DMS153 (cell line): ENCODE data around the gene LOXL1.

Experiments
- DNase-seq: peaks from one replicate; lab custom pipeline; 2025; lab: John Stamatoyannopoulos, UW

The LOXL1 gene

GRCh38 chr15:73926219-73927002 is at the start of gene LOXL1:
LOXL1 (plus strand) TSS chr15:73926462; CDS start chr15:73926784, 322 bp downstream.
- no peak for DNase-seq

DNA sequence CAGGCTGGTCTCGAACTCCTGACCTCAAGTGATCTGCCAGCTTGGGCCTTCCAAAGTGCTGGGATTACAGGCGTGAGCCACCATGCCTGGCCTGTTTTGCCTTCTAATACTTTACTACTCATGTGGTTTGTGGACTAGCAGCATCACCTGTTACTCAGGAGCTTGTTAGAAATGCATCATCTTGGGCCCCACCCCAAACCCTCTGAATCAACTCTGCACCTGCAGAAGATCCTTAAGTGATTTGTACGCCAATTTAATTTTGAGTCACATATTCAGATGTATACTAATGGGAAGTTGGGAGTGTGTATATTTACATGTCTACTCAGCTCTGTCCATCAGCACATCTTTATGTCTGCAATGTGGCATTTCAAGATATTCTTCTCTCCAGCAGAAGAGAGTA is 46.8 kb upstream of the LOXL1 start:
- no peak for DNase-seq

DNA sequence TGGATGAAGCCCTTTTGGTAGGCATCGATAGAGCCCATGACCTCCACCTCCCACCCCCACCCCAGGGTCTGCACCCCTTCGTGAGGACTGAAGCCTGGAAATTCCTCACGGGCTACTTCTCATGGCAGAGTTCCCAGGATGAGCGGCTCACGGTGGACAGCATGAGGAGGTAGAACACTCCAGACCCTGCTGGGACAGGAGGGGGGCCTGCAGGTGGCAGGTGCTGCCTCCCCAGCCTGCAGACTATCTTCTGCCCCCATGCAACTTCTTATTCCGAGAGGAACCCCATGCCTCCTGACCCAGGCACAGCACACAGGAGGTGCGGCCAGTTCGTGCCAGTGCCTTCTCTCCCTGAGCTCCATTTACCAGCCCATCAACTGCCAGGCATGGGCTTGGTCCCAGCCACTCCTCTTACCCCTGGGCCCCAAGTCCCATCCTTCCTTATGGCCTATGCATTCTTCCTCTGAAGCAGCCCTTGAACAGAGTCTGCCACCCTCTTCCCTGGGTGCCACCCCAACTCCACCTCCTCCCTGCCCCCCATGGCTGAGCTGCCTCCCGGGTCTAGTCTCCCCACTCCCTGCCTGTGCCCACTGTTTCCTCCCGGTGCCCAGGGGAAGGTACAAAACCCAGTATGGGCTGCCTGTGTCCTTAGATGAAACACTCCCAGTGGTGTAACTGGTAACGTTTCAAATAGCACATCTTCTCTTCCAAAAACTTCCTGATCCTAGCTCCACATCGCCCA is 44.5 kb upstream of the LOXL1 start:
- DNase-seq, result no peak

DNA sequence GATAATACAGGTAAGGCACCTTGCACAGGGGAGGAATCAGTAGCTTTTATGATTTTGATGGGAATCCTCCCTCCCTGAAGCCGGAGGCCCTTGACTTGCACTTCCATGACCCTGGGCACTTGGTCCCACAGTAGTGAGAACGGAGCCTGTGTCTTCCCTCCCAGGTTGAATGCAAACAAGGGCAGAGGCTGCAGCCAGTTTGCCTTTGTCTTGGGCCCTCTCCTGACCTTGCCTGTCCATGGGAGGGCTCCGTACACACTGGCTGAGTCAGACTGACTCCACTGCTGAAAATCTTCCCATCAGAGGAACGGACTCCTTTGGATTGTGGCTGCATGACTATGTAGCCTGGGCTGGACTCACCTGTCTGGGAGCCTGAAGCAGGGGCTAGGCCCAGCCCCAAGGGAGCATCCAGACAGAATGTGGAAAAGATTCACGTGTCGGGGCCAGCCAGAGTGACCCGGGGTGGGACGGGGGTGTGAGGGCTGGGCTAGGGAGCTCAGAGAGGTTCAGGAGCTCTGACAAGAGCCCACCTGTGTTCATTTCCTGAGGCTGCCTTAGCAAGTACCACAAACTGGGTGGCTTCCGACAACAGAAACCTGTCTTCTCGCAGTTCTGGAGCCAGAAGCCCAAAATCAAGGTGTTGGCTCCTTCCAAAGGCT is 43.4 kb upstream of the LOXL1 start:
- no peak for DNase-seq

DNA sequence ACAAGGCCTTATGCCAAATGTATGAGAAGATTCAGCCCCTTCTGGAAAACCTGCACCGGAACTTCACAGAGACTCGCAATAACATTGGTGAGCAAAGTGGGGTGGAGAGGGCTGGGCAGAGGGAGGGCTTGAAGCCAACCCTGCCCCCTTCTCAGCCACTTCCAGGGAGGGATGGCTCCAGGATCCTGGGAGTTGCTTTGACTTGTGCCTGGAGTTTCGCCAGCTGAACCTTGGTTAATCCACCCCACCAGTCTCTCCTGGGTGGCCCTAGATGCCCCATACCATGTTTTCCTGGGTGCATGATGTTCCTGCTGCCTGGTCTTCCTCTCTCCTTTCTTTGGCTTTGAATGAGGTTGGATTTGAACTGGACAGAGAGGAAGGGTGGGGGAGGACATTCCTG is 42.1 kb upstream of the LOXL1 start:
- DNase-seq, result no peak

DNA sequence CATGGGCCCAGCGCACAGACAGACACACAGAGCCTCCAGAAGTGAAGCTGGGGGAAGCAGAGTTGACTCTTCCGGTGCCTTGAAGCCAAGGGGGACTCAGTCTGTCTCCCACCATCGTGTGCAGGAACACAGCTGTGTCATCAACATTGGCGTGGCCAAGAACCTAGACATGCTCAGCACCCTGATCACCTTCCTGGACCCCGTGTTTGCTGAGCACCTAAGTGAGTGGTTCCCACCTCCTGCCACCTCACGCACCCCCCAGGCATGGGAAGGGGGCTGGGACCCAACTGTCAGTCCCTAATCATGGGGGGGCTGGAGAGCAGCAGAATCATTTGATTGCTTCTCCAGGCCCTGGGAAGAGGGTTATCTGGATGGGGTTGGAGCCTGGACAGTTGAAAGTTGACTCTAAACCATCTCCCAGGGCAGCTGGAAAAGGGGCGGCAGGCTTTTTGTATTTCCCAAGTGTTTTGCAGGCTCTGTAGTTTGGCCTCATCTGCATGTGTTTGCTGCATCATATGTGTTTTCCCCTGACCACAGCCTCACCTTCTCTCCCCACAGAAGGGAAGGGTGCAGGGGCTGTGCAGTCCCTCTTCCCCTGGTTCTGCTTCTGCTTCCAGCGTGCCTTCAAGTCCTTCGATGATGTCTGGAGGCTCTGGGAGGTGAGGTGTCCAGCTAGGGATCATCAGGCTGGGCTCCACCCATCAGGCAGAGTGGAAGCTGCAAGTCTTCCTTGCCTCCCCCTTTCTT is 40.1 kb upstream of the LOXL1 start:
- no peak for DNase-seq

- DNase-seq, result no peak
Measured at GRCh38 chr15:73886717-73887345, 39.4 kb upstream of the LOXL1 start.

GRCh38 chr15:73887481-73887880 is 38.8 kb upstream of the LOXL1 start:
- DNase-seq, result no peak

DNA sequence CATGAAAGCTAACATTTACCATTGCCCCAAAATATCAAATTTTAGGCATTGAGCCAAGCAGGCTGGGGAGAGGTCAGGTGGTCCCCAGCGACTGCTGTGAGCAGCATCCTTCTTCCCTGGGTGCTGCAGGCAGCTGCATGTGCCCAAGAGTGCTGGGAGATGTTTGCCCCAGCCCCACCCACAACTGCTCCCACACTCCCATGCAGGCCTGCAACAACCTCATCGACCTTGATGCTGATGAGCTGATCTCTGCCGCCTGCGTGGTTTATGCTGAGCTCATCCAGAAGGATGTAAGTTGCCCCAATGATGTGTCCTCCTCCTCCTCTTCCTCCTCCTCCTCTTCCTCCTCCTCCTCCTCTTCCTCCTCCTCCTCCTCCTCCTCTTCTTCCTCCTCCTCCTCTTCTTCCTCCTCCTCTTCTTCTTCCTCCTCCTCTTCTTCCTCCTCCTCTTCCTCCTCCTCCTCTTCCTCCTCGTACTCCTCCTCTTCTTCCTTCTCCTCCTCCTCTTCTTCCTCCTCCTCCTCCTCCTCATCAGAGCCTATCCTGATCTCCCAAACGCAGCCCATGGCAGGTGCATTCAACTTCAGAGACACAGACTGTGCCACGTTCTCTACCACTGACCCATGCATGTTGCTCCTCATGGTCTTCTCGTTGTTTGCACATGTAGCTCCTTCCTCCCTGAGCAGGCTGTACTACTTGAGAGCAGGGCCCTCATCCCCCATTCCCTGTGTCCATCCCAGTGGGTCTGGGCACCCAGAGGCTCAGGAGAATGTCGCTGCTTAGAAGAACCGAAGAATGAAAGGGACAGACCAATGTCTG is 37.8 kb upstream of the LOXL1 start:
- DNase-seq, result no peak

- DNase-seq, result no peak
Measured at GRCh38 chr15:73889053-73889761, 37.1 kb upstream of the LOXL1 start.

DNA sequence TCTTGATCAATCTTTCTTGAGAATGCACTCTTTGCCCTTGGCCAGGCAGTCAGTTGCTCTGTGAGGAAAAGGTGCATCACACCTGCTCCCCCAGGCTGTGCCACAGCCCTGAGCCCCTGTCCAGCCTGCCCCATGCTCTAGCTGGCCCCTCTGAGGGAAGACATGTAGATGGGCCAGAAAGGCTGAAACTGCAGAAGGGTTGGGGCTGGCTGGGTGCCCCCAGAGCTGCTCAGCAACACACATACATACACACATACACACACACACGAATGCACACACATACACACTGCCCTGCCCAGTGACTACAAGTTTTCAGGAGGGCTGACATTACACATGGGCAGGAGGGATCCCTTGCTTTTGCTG is 36.5 kb upstream of the LOXL1 start:
- DNase-seq, result no peak

DNA sequence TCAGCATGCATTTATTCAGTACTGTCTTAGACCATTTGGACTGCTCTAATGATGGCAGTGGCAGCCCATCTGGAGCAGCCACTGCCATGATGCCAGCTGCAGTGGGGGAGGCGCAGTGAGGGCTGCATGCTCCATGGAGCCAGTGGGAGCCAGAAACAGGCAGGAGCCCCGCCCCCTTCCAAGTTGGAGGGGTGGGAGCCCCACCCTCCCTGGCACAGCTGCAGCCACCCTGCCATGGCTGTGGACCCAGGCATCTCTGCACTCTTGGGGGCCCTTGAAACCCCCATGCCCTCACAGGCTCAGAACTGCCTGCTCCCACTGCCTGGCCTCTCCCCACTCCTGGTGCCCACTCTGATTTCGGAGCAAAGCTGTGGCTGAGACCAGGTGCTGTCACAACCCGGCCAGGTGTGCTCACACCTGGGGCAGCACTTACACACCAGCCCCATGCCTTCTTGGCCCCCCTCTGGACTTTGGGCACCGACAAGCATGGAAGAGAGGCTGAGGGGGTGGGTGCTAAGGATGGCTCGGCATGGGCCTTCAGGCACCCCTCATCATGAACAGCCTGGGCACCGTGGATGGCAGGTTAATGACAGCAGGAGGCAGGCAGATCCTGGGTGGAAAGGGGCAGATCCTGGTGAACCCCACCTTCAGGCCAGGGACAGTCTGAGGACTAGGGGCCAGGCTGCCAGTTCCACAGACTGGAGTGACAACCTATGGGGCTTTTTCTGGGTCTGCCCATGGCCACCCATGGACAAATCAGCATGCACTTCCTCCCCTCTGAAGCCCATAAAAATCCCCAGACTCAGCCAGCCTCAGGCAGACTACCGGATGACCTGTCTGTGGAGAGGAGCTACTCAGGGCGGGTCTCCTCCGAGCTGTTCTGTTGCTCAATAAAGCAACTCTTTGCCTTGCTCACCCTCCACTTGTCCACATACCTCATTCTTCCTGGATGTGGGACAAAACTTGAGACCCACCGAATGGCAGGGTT is 34.6 kb upstream of the LOXL1 start:
- DNase-seq, result no peak

- DNase-seq, result no peak
Measured at GRCh38 chr15:73892446-73893226, 33.6 kb upstream of the LOXL1 start.

DNA sequence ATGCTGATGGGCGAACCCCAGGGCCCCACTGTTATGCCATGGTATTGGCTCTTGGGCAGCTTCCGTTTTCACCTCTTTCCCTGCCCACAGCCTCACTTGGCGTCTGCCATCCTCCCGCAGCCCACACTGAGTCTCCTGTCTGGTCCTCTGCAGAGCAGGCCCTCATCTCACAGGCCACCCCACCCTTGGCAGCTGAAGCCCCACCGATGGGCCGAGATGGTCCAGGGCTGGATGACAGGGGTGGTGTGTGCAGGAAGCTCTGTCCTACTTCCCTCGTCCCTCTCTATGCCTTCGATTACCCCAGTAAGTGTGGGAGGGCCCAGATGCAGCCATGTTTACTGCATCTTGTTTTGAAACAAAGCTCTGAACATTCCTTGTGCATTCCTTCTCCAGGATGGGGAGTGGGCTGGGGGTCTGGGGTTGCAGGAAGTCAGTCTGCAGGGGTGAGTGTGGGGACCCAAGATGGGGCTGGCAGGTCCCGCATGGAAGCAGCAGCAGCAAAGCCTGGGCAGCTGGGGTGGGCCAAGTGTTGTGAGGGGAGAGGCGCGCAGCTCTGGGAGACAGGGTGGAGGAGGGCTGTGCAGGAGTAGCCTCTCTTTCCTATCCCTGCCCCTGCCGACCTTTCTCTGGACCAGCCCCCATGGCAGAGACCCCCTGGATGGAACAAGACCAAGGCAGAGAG is 32.0 kb upstream of the LOXL1 start:
- DNase-seq, result no peak

DNA sequence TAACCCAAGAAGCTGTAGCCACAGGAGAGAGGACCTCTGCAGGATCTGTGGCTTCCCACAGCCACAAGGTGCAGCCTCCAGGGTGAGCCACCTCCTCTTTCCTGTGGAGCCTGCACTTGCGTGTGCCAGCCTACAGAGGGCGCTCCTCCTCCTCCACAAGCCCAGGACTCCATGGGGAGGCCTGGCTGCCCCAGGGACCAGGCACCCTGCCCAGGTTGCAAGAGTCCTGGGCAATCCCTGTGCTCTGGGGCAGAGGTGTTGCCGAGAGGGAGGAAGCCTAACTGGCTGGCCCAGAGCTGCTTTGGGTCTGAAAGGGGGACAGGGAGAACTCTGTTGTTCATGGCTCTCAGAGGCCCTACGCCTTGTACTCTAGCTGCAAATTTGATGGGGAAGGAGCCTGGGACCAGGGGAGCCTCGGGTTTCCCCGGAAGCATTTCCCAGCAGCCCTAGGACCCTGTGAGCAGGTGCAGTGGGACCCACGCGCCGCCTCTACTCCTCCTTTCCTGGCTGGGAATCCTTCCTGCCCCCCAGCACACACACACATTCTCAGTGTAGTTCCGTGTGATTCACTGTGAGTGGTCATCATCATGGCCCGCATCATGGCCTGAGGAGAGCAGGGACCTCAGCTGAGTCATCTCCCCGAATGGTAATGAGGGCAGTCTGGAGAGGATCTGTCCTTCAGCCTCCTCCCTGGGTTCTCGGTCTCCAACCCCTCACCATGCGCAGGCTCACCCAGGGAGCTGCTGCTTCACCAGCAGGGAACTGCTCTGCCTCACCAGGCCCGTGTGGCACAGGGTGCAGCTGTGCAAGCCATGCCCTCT is 28.6 kb upstream of the LOXL1 start:
- DNase-seq, result no peak

DNA sequence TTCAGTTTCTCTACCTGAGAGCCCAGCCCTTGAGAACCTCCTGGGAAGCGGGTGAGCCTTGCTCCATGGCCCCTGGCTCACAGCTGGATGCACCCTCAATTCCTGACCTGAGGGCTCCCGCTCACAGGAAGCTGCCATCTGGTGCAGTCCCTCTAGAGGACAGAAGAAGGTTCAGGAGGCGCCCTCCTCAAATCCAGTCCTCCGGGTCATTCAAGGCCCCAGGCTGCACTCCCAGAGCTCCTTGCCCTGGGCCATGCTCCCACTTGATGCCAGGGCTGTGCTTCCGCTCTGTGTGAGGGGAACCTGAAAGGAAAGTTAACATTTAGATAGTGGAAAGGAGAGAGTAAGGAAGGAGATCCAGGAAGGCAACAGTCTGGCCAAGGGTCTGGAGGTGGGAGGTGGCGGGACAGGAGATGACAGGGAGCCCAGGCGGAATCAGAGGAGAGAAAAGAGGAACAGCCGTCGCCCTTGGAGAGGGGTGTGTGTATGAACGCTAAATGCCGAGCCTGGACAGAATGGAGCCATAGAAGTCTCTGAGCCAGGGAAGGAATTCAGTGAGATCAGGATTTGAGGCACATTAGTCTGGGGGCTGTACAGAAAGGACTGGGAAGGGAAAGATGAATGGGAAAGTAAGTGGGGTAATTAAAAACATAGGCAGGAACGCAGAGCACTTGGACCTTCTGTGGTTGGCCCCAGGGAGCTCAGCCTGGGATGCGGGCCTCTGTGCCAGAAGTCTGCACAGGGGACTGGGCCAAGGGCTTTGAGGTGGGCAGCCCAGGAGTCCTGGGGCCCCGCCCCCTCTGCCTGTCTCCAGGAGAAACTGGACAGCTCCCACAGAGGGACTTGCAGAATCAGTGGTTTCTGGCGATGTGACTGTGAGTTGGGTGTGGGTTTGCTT is 26.8 kb upstream of the LOXL1 start:
- DNase-seq, result no peak
